HepG2 (cell line): ENCODE measurements around the gene UVSSA. TPM values are rescaled to one million over a fixed set of nuclear protein-coding genes. Genes with fewer than 3 reads are reported as not detected.
A peak's percentile ranks its signal among the peaks of the same experiment; 100 is the strongest.

ENCODE experiments used
- ATAC-seq: fragments of 200-7000 bp; cut with Tn5 transposase; 3 replicates; pipeline ENCODE4 v1.9.1; 2020; ENCODE audit warnings: mild to moderate bottlenecking, moderate library complexity
- BruUV-seq: library from RNA; stranded (reverse); fragments of 400-500 nt; replicated peaks from 2 replicates; lab custom pipeline; 2021; lab: Mats Ljungman, UMichigan
- CTCF ChIA-PET: fragments of 300-600 bp; formaldehyde crosslinking; extraction: SDS; loops from one replicate; lab custom pipeline; 2021; ENCODE audit warnings: low total read pairs, inconsistent platforms, low intra/inter-chr PET ratio; lab: Yijun Ruan, JAX
- POLR2A ChIA-PET: fragments of 350-600 bp; sonication (Branson Sonifier 250); formaldehyde crosslinking; loops from one replicate; lab custom pipeline; 2020; ENCODE audit warnings: antibody characterized with exemption, inconsistent platforms; lab: Yijun Ruan, JAX
- DNase-seq: peaks from one replicate; pipeline ENCODE4 v3.0.0-alpha.2; 2015; ENCODE audit warnings: low spot score
- FAIRE-seq: peaks from 3 replicates; lab custom pipeline; 2011; peaks lifted over from hg19 to GRCh38; lab: Jason Lieb, UNC
- H2AFZ ChIP-seq: one replicate; pipeline ENCODE4 v1.6.1; 2011; ENCODE audit warnings: low read length, inconsistent platforms
- H3K27ac ChIP-seq: fragments of 300-600 bp; 3 replicates; pipeline ENCODE4 v1.8.0; 2011; ENCODE audit warnings: mixed run types, mild to moderate bottlenecking, mixed read lengths, low read length, inconsistent platforms; ENCODE audit not compliant: insufficient read depth; ENCODE audit errors: extremely low read length
- H3K27me3 ChIP-seq, 2 experiments: fragments of 200-600 bp in 1 of 2; 2 replicates in 1 of 2; 3 replicates in 1 of 2; pipeline versions ENCODE4 v1.6.0 to v1.8.0; 2011; ENCODE audit warnings: low read length in 2 of 2, mild to moderate bottlenecking in 2 of 2, moderate library complexity in 2 of 2, inconsistent platforms in 1 of 2; ENCODE audit not compliant: insufficient read depth in 2 of 2, control insufficient read depth in 1 of 2
- H3K36me3 ChIP-seq, 2 experiments: fragments of 200-600 bp in 1 of 2; replicated peaks in 1 of 2; 2 replicates in 1 of 2; 3 replicates in 1 of 2; pipeline versions ENCODE4 v1.5.1 to v1.8.0; 2011; ENCODE audit warnings: low read length in 2 of 2, inconsistent platforms in 1 of 2; ENCODE audit not compliant: insufficient read depth in 2 of 2, control insufficient read depth in 1 of 2
- H3K4me1 ChIP-seq: 2 replicates; pipeline ENCODE4 v1.5.1; 2012; ENCODE audit warnings: low read length, inconsistent platforms; ENCODE audit not compliant: insufficient read depth
- H3K4me2 ChIP-seq: 2 replicates; pipeline ENCODE4 v1.6.0; 2011; ENCODE audit warnings: low read depth, low read length, inconsistent platforms
- H3K4me3 ChIP-seq, 3 experiments: fragments of 200-600 bp in 1 of 3; sonication (generic), shearing (Covaris generic) in 1 of 3; replicated peaks in 1 of 3; 2 replicates each; pipeline ENCODE4 v1.5.1; 2011 to 2016; ENCODE audit warnings: low read length in 3 of 3, inconsistent platforms in 2 of 3, low read depth in 2 of 3, mild to moderate bottlenecking in 2 of 3, control low read depth in 1 of 3, mixed read lengths in 1 of 3; ENCODE audit not compliant: insufficient read depth in 1 of 3
- H3K79me2 ChIP-seq: one replicate; pipeline ENCODE4 v1.6.1; 2011; ENCODE audit warnings: low read length, inconsistent platforms; ENCODE audit not compliant: insufficient read depth
- H3K9ac ChIP-seq: 2 replicates; pipeline ENCODE4 v1.6.0; 2011; ENCODE audit warnings: mild to moderate bottlenecking, low read depth, low read length, inconsistent platforms; ENCODE audit not compliant: insufficient read depth
- H3K9me3 ChIP-seq: 2 replicates; pipeline ENCODE4 v1.5.1; 2012; ENCODE audit warnings: mild to moderate bottlenecking, low read length
- H4K20me1 ChIP-seq: 2 replicates; pipeline ENCODE4 v1.6.0; 2011; ENCODE audit warnings: inconsistent platforms, mild to moderate bottlenecking, low read length, moderate library complexity; ENCODE audit not compliant: insufficient read depth
- AGO2 ChIP-seq: fragments of 200-400 bp; formaldehyde crosslinking; optimal IDR thresholded peaks from 2 replicates; pipeline ENCODE3; 2017; ENCODE audit warnings: mild to moderate bottlenecking, low read depth, low read length, moderate library complexity
- AKAP8 ChIP-seq: sonication (generic); formaldehyde crosslinking; IDR thresholded peaks from 2 replicates; pipeline ENCODE4 v1.5.1; 2020; ENCODE audit warnings: mild to moderate bottlenecking, missing genetic modification reagents
- CBX1 ChIP-seq: IDR thresholded peaks from one replicate; pipeline ENCODE4 v1.6.1; 2016; ENCODE audit warnings: antibody characterized with exemption, low read depth
- GATAD2A ChIP-seq: IDR thresholded peaks from 2 replicates; pipeline ENCODE4 v1.6.1; 2016
- MXD4 ChIP-seq: IDR thresholded peaks from 2 replicates; pipeline ENCODE4 v1.6.1; 2016; ENCODE audit warnings: mild to moderate bottlenecking, missing biosample characterization, missing genetic modification reagents
- POLR2A ChIP-seq, 2 experiments: IDR thresholded peaks; 2 replicates each; pipeline ENCODE4 v1.6.1; 2011; ENCODE audit warnings: low read depth in 2 of 2, low read length in 2 of 2, mild to moderate bottlenecking in 1 of 2, moderate library complexity in 1 of 2; ENCODE audit not compliant: insufficient read depth in 1 of 2
- TARDBP ChIP-seq: sonication (generic); formaldehyde crosslinking; IDR thresholded peaks from 2 replicates; pipeline ENCODE4 v1.8.0; 2022; ENCODE audit warnings: mild to moderate bottlenecking, missing genetic modification reagents
- ZNF431 ChIP-seq: sonication (generic); formaldehyde crosslinking; IDR thresholded peaks from 2 replicates; pipeline ENCODE4 v1.9.0; 2022; ENCODE audit warnings: missing genetic modification reagents, low read depth, mild to moderate bottlenecking, borderline replicate concordance
- ZNF441 ChIP-seq: sonication (generic); formaldehyde crosslinking; IDR thresholded peaks from 2 replicates; pipeline ENCODE4 v1.7.0; 2021; ENCODE audit warnings: missing genetic modification reagents, borderline replicate concordance
- ZNF615 ChIP-seq: sonication (generic); formaldehyde crosslinking; IDR thresholded peaks from 2 replicates; pipeline ENCODE4 v1.5.0; 2020; ENCODE audit warnings: mild to moderate bottlenecking, missing genetic modification reagents, borderline replicate concordance
- ZNF724P ChIP-seq: sonication (generic); formaldehyde crosslinking; IDR thresholded peaks from 2 replicates; pipeline ENCODE4 v1.8.0; 2022; ENCODE audit warnings: missing genetic modification reagents, borderline replicate concordance
- whole genome bisulfite sequencing: methylation state at CpG from one replicate; pipeline ENCODE4 v1.1.6; 2017; ENCODE audit warnings: low lambda C conversion rate; 5-methylcytosine and 5-hydroxymethylcytosine counted together
- in situ Hi-C: cut with HindIII; loops from 2 replicates; pipeline ENCODE4 v1.10.0; 2017; ENCODE audit warnings: low pct_unique_long_range_greater_than_20kb; ENCODE audit not compliant: extremely low pct_ligation_motif_present
- intact Hi-C: fragments of 100-400 bp; cut with micrococcal nuclease; formaldehyde crosslinking; loops from one replicate; pipeline ENCODE4 v1.10.0; 2022; ENCODE audit not compliant: unreplicated experiment
- polyA plus RNA-seq, 8 experiments: library from polyadenylated mRNA; depleted of rRNA in 3 of 8; stranded (reverse) in 7 of 8; unstranded in 1 of 8; fragments of >200 nt; fragmentation: Illumina TruSeq in 4 of 8; extraction: Trizol in 4 of 8; gene quantifications; 2 replicates each; pipeline versions ENCODE4 v1.2.1 to v1.2.3, GENCODE V29; 2011 to 2016; ENCODE audit warnings: low read depth in 4 of 8, missing spikeins in 1 of 8, mixed read lengths in 1 of 8; ENCODE audit not compliant: insufficient read depth in 1 of 8
- total RNA-seq, 5 experiments: library from RNA; depleted of rRNA; stranded (reverse); fragments of >200 nt; fragmentation: Illumina TruSeq; extraction: Trizol; gene quantifications; 2 replicates each; pipeline ENCODE4 v1.2.3, GENCODE V29; 2016; ENCODE audit warnings: low read depth in 1 of 5
- TF ChIP-seq, protein P1 (sequence below): sonication (generic); formaldehyde crosslinking; IDR thresholded peaks from 2 replicates; pipeline ENCODE4 v1.4.0; 2020; ENCODE audit warnings: mild to moderate bottlenecking, missing genetic modification reagents, borderline replicate concordance
- TF ChIP-seq, protein P2 (sequence below): sonication (generic); formaldehyde crosslinking; IDR thresholded peaks from 2 replicates; pipeline ENCODE4 v1.4.0; 2020; ENCODE audit warnings: missing genetic modification reagents

Gene UVSSA
- total and polyA plus RNA-seq, 2 of the 13 experiments (the other 11 are each of a cell fraction or from before 2014, with no cell fraction given): 4.6 to 8.4 TPM

DNA sequence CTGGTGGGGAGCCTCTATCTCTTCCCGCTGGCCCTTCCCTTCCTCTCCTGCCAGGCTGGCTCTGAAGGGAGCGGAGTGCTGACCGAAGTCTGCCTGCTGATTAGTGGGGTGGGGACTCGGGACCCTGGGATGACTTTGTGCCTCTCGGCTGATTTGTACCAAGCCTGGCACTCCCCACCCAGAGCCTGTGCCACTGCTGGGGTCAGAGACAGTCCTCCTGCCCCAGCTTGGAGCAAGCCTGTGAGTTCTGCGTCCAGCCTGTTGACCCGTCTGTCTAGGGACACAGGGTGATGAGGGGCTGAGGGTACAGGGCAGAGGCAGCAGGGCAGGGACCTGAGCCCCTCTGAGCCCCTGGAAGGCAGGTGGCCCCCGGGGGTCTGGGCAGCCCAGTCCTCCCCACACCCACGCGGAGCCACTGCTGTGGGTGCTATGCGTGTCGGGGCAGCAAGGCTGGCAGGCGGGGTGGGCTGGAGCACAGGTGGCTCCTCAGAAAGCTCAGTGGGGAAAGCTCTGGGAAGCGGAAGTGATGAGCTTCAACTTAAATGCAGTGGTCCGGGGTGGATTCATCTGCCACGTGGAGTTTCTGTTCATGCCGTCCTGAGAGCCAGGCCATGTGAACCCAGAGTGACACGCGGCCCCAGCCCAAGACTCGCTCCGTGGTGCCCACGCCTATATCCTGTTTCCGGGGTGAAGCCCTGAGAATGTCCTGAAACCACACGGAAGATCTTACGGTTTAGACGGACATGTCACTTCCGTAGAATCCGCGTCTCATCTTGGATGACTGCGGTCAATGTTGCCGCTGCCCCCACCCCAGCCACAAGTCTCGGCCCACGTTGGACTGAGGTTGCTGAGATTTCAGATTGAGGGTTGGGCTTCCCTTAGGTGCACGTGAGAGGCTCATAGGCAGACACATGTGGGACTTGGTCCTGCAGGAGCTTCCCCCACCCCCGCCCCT lies 21.1 kb upstream of the UVSSA start:
- intact Hi-C loops: no loop called here
- ATAC-seq (no peak; the same call in 2 of the 3 replicates), FAIRE-seq (no peak), DNase-seq (no peak)
- Histone ChIP-seq H3K4me1 (no peaks in the 10 kb centered on the region), H3K27me3 (no peaks in the 10 kb centered on the region), H3K9ac (no peak overlapping the region), H4K20me1 (no peaks in the 10 kb centered on the region), H3K4me3 (no peak overlapping the region), H2AFZ (no peak overlapping the region), H3K4me2 (no peak overlapping the region), H3K79me2 (no peaks in the 10 kb centered on the region), H3K36me3 (peaks cover 32 to 53% of the 10 kb centered on the region in 2 experiments; a peak in 4 of 5 replicates), H3K27ac (no peak overlapping the region), H3K9me3 (no peaks in the 10 kb centered on the region)
- ChIA-PET CTCF (no interaction called here), POLR2A (no interaction called here)
- TF ChIP-seq ZNF441 (CRISPR knock-in tag) (no peak), ZNF615 (CRISPR knock-in tag) (no peak), ZNF431 (CRISPR knock-in tag) (no peak), AKAP8 (CRISPR knock-in tag) (no peak), TARDBP (CRISPR knock-in tag) (0 out of 2 replicates have a peak, but pooled peaks have one; percentile 24), GATAD2A (CRISPR knock-in tag) (no peak), CBX1 (no peak), MXD4 (no peak), POLR2A (IDR thresholded peaks at IDR 0.05; ENCODE audit: insufficient read depth in 1 of 2, low read depth in 2 of 2, low read length in 2 of 2) (no peak), ZNF724P (CRISPR knock-in tag) (no peak), AGO2 (peak; percentile 44)
- TF ChIP-seq, protein P1, sequence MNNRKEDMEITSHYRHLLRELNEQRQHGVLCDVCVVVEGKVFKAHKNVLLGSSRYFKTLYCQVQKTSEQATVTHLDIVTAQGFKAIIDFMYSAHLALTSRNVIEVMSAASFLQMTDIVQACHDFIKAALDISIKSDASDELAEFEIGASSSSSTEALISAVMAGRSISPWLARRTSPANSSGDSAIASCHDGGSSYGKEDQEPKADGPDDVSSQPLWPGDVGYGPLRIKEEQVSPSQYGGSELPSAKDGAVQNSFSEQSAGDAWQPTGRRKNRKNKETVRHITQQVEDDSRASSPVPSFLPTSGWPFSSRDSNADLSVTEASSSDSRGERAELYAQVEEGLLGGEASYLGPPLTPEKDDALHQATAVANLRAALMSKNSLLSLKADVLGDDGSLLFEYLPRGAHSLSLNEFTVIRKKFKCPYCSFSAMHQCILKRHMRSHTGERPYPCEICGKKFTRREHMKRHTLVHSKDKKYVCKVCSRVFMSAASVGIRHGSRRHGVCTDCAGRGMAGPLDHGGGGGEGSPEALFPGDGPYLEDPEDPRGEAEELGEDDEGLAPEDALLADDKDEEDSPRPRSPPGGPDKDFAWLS (CRISPR knock-in tag): no peak
- TF ChIP-seq, protein P2, sequence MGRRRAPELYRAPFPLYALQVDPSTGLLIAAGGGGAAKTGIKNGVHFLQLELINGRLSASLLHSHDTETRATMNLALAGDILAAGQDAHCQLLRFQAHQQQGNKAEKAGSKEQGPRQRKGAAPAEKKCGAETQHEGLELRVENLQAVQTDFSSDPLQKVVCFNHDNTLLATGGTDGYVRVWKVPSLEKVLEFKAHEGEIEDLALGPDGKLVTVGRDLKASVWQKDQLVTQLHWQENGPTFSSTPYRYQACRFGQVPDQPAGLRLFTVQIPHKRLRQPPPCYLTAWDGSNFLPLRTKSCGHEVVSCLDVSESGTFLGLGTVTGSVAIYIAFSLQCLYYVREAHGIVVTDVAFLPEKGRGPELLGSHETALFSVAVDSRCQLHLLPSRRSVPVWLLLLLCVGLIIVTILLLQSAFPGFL (CRISPR knock-in tag): no peak
- in situ Hi-C loops: no loop called here
- 98% methylated on average over 26 of the region's 35 CpGs for WGBS
- no TSS peak for BruUV-seq
